Right cardiac atrium (tissue), 5 donors: Measurements from ENCODE around the gene RNASE8. TPM values are rescaled to one million over a fixed set of nuclear protein-coding genes. Genes with fewer than 3 reads are reported as not detected.
A peak's percentile ranks its signal among the peaks of the same experiment; 100 is the strongest.
"Not testable (repeated sequence)": the region's sequence is repeated elsewhere in the genome, so short reads cannot be mapped to it uniquely, and the experiment has no call there.

ENCODE experiments used
- ATAC-seq, 2 donors: fragments of 200-7000 bp; cut with Tn5 transposase; one replicate each; pipeline versions ENCODE4 v1.8.0 to v1.9.1; 2020; ENCODE audit warnings: moderate library complexity in 2 of 2, mild to moderate bottlenecking in 1 of 2
- DNase-seq, 3 donors: peaks; one replicate each; pipeline ENCODE4 v3.0.0-alpha.2; 2020
- H3K27ac ChIP-seq: one replicate; pipeline ENCODE4 v1.5.1; 2013; ENCODE audit warnings: mild to moderate bottlenecking, low read length, control low read depth, moderate library complexity
- H3K27me3 ChIP-seq: one replicate; pipeline ENCODE4 v1.6.1; 2013; ENCODE audit not compliant: control insufficient read depth, insufficient read depth
- H3K4me1 ChIP-seq: one replicate; pipeline ENCODE4 v1.6.1; 2013; ENCODE audit warnings: low read length; ENCODE audit not compliant: control insufficient read depth, insufficient read depth
- H3K4me3 ChIP-seq: one replicate; pipeline ENCODE4 v1.5.1; 2013; ENCODE audit warnings: low read length, control low read depth
- H3K9me3 ChIP-seq: one replicate; pipeline ENCODE4 v1.6.1; 2013; ENCODE audit warnings: low read length; ENCODE audit not compliant: control insufficient read depth
- WGBS: extraction: QIAGEN DNeasy Blood & Tissue Kit; methylation state at CpG from one replicate; pipeline ENCODE4 v1.1.7; 2013; 5-methylcytosine and 5-hydroxymethylcytosine counted together
- intact Hi-C, 4 donors: fragments of 100-400 bp; cut with DNase I; formaldehyde crosslinking; loops; one replicate each; pipeline versions ENCODE4 v1.11.0 to v1.14.0; 2022 to 2023
- polyA plus RNA-seq: library from polyadenylated mRNA; stranded (reverse); fragments of 200-250 nt; gene quantifications from one replicate; pipeline ENCODE4 v1.2.3, GENCODE V29; 2013
- total RNA-seq, 4 donors: library from RNA; stranded (reverse); fragmentation: NEBNext Ultra II Directional; extraction: Animal tissue kit (Norgen Biotek cat#: 25700); gene quantifications; one replicate each; pipeline ENCODE4 v1.2.1, GENCODE V29; 2021
- donor health status: healthy with polysubstance abuse.
- donor health status: DM: no; HTN: yes; CAD: no.
- donor health status: DM: no; HTN: no; CAD: no.
- donor health status: DM: no; HTN: yes; CAD: no; lungs with severe emphysema.
- donor health status: DM: yes; HTN: yes; CAD: no.

RNASE8 gene
- total and polyA plus RNA-seq, 5 donors: not detected

DNA sequence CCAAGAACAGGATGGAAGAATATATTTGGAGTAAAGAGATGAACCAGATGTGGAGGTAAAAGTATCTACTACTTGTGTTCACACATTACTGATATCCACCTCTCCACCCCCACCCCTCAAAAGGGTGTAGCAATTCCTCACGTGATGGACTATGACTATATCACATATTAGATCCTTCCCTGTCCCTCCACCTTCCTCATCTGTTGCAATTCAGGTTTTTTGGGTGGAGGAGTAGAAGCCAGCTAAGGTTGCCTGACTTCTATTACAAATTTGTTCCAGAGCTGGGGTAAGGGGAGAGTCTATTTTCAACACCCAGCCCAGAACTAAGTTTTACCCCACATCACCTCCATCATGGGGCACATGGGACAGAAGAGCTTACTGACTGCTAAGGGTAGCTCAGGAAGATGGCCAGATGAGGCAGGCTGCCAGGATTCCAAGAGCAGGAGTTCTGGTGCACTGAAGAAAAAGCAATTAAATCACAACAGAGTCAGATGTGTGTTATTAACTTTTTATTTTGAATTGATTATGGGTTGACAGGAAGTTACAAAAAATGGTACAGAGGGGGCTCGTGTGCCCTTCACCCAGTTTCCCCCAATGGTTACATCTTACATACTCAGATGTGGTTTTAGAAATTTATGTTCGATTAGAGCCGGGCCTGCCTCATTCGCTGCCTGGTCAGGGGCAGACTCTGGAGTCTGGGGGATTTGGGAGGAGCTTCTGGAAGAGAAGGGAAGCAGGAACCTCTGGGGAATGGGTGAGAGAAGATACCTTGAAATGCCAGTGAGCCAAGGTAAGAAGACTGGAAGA lies 25.1 kb upstream of the RNASE8 start:
- H3K4me3 ChIP-seq: no peak overlapping the region
- H3K27me3 ChIP-seq: no peaks in the 10 kb centered on the region
- ATAC-seq: no peak
- DNase-seq: no peak
- 84% methylated on average over 5 of the region's 5 CpGs for WGBS
- intact Hi-C loops: no loop called here
- H3K4me1 ChIP-seq: no peaks in the 10 kb centered on the region
- no peaks in the 10 kb centered on the region for H3K9me3 ChIP-seq
- H3K27ac ChIP-seq: no peak overlapping the region

DNA sequence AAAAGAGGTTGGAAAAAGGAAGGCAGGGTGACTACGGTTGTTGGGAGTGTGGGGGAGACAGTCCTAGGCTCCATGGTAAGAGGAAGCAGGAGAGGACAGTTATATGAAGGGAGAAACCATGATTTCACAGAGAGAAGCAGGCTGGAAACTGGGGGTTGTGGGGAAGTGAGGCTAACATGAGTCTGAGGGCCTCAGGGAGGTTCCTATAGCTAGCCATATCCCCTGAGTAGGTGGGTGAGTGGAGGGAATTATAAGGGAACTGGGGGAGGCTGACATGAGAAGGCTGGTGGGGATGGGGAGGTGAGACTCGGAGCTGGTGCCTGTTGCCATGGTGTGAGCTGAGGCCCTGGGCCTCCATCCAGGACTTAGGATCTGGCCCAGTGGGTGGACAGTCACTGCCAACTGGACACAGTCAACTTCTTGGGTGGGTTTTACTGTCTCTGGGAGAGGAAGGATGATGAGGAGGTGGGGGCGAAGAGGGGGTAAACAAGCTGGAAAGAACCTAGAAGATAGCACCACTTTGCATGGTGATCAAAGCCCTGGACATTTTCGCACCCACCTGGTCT lies 24.4 kb upstream of the RNASE8 start:
- DNase-seq (no peak), ATAC-seq (no peak)
- Histone ChIP-seq H3K9me3 (no peaks in the 10 kb centered on the region), H3K27ac (no peak overlapping the region), H3K27me3 (no peaks in the 10 kb centered on the region), H3K4me3 (no peak overlapping the region), H3K4me1 (no peaks in the 10 kb centered on the region)
- WGBS: 82% methylated on average over 4 of the region's 4 CpGs
- intact Hi-C loops: no loop called here

DNA sequence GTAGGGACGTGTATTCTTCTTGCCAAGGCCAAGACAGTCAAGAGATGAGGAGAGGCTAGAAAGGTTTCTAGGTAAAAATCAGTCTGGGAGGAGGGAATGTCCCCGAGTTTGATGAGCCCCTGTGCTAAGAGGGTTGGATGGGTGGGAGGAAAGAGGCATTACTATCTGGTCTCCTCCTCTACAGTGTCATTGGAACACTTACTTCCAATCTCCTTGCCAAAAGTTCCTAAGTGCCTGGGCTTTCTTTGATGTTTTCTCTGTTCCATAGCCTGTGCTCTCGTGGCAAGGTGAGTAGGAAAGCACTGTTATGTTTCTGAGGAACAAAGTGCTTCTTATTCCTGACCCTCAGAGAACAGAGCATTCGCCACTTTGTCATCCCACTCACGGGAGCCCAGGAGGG lies 22.9 kb upstream of the RNASE8 start, which contains the start of gene RNASE13:
Gene RNASE13, minus strand, starts transcription at position 101 of the 400 bp plus-strand sequence. CDS start 519 bp downstream, outside the sequence.
- ATAC-seq: no peak
- Histone ChIP-seq H3K27me3 (no peaks in the 10 kb centered on the region), H3K9me3 (no peaks in the 10 kb centered on the region), H3K4me3 (no peak within 1 kb of the TSS), H3K27ac (no peak within 1 kb of the TSS), H3K4me1 (peaks cover 5% of the 10 kb centered on the region)
- WGBS: 81% methylated on average over 5 of the region's 5 CpGs
- DNase-seq: no peak
- intact Hi-C loops: no loop called here

DNA sequence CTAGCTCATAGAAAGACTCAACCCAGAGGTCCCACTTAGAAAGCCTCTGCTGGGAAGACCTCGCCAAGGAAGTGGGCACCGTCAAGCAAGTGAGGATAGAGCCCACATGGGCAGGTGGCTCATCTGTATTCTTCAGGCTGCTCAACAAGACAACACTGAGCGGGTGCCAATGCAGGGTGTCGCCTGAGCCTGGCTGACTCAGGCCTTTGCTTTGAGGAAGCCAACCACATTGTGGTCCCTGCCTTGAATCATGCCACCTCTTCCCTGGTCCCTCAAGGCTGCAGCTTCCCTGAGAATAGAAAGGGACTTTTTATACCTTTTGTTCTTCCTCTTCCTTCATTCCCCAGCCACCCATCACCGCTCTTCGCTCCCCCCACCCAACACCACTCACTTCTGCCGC lies 20.9 kb upstream of the RNASE8 start:
- intact Hi-C loops: no loop called here

GRCh38 chr14:21037156-21037555 lies 20.5 kb upstream of the RNASE8 start:
- peaks cover 7% of the 10 kb centered on the region for H3K4me1 ChIP-seq
- H3K4me3 ChIP-seq: no peak overlapping the region
- 81% methylated on average over 3 of the region's 3 CpGs for whole genome bisulfite sequencing

More for the DNA sequence above, 20.9 kb upstream of the RNASE8 start:
- H3K4me3 ChIP-seq: no peak overlapping the region
- no peaks in the 10 kb centered on the region for H3K27me3 ChIP-seq
- peaks cover 7% of the 10 kb centered on the region for H3K4me1 ChIP-seq
- no peaks in the 10 kb centered on the region for H3K9me3 ChIP-seq
- DNase-seq (no peak), ATAC-seq (no peak)
- H3K27ac ChIP-seq: no peak overlapping the region
- 93% methylated on average over 7 of the region's 7 CpGs for WGBS

GRCh38 chr14:21038441-21039422 lies 18.9 kb upstream of the RNASE8 start:
- H3K4me3 ChIP-seq: no peak overlapping the region

More at GRCh38 chr14:21037156-21037555, 20.5 kb upstream of the RNASE8 start:
- DNase-seq (no peak), ATAC-seq (no peak)
- Histone ChIP-seq H3K27me3 (no peaks in the 10 kb centered on the region), H3K9me3 (no peaks in the 10 kb centered on the region), H3K27ac (no peak overlapping the region)
- intact Hi-C loops: no loop called here

DNA sequence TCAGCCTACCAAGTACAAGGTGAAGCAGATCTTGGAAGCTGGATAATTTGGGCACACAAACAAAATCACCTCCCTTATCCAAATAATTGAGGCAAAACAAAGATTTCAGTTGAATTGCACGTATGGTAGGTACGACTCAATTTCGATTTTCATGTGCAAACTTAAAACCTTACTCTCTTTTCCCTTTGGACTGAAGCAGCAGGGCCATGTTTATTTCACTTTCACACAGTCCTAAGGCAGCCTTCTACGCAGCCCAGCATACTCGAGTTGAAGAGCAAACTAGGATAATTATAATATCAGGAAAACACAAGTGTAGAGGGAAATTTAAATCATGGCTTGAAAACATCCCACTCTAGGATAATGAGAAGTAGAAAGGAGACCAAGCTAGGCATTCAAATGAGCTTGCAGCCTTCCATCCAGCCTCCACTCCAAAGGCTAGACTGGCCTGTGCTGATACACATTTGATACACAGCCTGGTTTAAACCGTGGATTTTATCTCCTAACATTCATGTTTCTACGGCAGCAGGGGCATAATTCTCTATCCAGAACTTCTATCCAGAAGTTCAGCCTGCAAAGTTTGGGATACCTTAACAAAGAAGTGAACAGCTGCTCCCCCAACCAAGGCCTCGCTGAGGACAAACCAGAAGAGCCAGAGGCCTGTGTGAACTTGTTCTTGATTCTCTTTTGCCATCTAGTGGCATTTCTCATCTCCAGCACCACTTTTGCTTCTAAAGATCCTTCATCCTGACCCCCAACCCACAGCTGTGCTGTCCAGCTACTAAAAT lies 17.8 kb upstream of the RNASE8 start:
- intact Hi-C loops: loop anchor here in 3 of 4 donors (1.0 to 10.0 kb wide), 4 partner anchors 25 to 182 kb away; no protein-coding TSS in a partner anchor
- H3K4me1 ChIP-seq: peaks cover 22% of the 10 kb centered on the region
- H3K9me3 ChIP-seq: no peaks in the 10 kb centered on the region
- H3K27ac ChIP-seq: peak overlapping the region; percentile 70
- DNase-seq: peak in 2 of 3 donors; percentile 58 to 67
- H3K4me3 ChIP-seq: no peak overlapping the region
- H3K27me3 ChIP-seq: no peaks in the 10 kb centered on the region
- ATAC-seq: peak; percentile 74 to 78
- WGBS: 44% methylated on average over 8 of the region's 8 CpGs

More at GRCh38 chr14:21038441-21039422, 18.9 kb upstream of the RNASE8 start:
- WGBS: 10% methylated on average over 10 of the region's 10 CpGs
- DNase-seq: peak; percentile 86 to 94 (median 92)
- Histone ChIP-seq H3K27ac (peak overlapping the region; percentile 13), H3K27me3 (no peaks in the 10 kb centered on the region), H3K4me1 (peaks cover 22% of the 10 kb centered on the region), H3K9me3 (no peaks in the 10 kb centered on the region)
- intact Hi-C loops: no loop called here
- ATAC-seq: peak; percentile 96 to 97

DNA sequence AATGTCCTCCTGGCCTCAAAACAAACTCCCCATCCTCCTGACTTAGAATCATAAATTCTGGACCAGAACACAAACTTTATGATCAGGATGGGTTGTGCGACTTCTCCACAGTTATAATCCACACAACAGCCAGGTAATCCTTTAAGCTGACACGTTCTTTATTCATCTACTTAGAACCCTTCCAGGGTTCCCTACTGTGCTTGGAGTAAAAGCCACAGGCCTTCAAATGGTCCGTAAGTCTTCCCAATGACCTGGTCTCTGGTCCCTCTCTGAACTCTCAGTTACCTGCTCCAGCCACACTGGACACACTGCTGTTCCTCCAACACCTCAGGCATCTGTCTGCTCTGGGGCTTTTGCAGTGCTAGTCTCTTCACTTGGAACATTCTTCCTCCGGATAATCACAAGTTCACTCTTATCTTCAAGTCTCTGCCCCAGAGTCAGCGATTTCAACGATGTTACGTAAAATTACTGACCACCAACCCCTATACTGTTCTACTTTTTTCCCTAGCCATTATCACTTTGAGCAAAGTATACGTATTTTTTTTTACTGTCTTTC lies 17.2 kb upstream of the RNASE8 start:
- no peak for ATAC-seq

DNA sequence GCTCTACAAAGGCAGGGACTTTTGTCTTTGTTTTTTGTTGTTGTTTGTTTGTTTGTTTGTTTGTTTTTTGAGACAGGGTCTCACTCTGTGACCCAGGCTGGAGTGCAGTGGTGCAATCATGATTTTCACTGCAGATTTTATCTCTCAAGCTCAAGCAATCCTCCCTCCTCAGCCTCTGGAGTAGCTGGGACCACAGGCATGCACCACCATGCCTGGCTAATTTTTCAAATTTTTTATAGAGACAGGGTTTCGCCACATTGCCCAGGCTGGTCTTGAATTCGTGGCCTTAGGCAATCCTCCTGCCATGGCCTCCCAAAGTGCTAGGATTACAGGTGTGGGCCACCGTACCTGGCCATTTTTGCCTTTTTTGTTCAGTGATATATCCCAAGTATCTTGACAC lies 16.7 kb upstream of the RNASE8 start:
- not testable (repeated sequence) for H3K27ac ChIP-seq, DNase-seq, ATAC-seq, H3K9me3 ChIP-seq, H3K27me3 ChIP-seq, H3K4me3 ChIP-seq
- peaks cover 22% of the 10 kb centered on the region for H3K4me1 ChIP-seq
- intact Hi-C loops: loop anchor here in 3 of 4 donors (1.0 to 10.0 kb wide), 4 partner anchors 26 to 184 kb away; no protein-coding TSS in a partner anchor
- 84% methylated on average over 3 of the region's 3 CpGs for WGBS

More for the DNA sequence above, 17.2 kb upstream of the RNASE8 start:
- no peak for DNase-seq
- Histone ChIP-seq H3K27me3 (no peaks in the 10 kb centered on the region), H3K4me3 (no peak overlapping the region), H3K27ac (no peak overlapping the region), H3K4me1 (peaks cover 22% of the 10 kb centered on the region), H3K9me3 (no peaks in the 10 kb centered on the region)
- intact Hi-C loops: loop anchor here in 3 of 4 donors (1.0 to 10.0 kb wide), 4 partner anchors 26 to 183 kb away; no protein-coding TSS in a partner anchor
- WGBS: 70% methylated on average over 8 of the region's 8 CpGs
